Right lobe of liver (tissue), 6 donors: ENCODE measurements around the gene TRIM24. TPM values are rescaled to one million over a fixed set of nuclear protein-coding genes. Genes with fewer than 3 reads are reported as not detected.

ENCODE experiments used
- ATAC-seq, 4 donors: fragments of 200-7000 bp; cut with Tn5 transposase; one replicate each; pipeline ENCODE4 v1.9.1; 2020; ENCODE audit warnings: mild to moderate bottlenecking in 4 of 4, moderate library complexity in 4 of 4
- DNase-seq, 3 donors: peaks; one replicate each; pipeline ENCODE4 v3.0.0-alpha.2; 2020
- H3K27ac ChIP-seq, 3 donors: fragments of 200-600 bp; one replicate each; pipeline ENCODE4 v1.8.0; 2022
- H3K27me3 ChIP-seq, 2 donors: fragments of 200-600 bp; one replicate each; pipeline ENCODE4 v1.8.0; 2022
- H3K36me3 ChIP-seq, 4 donors: fragments of 200-600 bp; sonication (generic) in 1 of 4; one replicate each; pipeline versions ENCODE4 v1.5.1 to v1.8.0; 2017 to 2022; ENCODE audit warnings: control low read depth in 1 of 4
- H3K4me1 ChIP-seq, 4 donors: fragments of 200-600 bp; sonication (generic) in 1 of 4; one replicate each; pipeline versions ENCODE4 v1.5.1 to v1.8.0; 2017 to 2022; ENCODE audit warnings: control low read depth in 1 of 4
- H3K4me3 ChIP-seq, 3 donors: fragments of 200-600 bp; one replicate each; pipeline ENCODE4 v1.8.0; 2022
- H3K9me3 ChIP-seq, 4 donors: fragments of 200-600 bp; sonication (generic) in 1 of 4; one replicate each; pipeline versions ENCODE4 v1.5.1 to v1.8.0; 2017 to 2022; ENCODE audit warnings: control low read depth in 1 of 4
- CTCF ChIP-seq, 4 donors: fragments of 200-600 bp in 3 of 4; fragments of 450-650 bp in 1 of 4; IDR thresholded peaks; one replicate each; pipeline versions ENCODE4 v1.5.1 to v1.8.0; 2016 to 2022; ENCODE audit warnings: antibody characterized with exemption in 4 of 4, mild to moderate bottlenecking in 2 of 4
- POLR2A ChIP-seq: fragments of 450-650 bp; IDR thresholded peaks from one replicate; pipeline ENCODE4 v1.6.1; 2017; ENCODE audit warnings: antibody characterized with exemption, mild to moderate bottlenecking
- WGBS: methylation state at CpG from one replicate; pipeline ENCODE4 v1.1.6; 2018; ENCODE audit warnings: low coverage, low lambda C conversion rate; ENCODE audit not compliant: insufficient coverage; ENCODE audit errors: missing lambda C conversion rate; 5-methylcytosine and 5-hydroxymethylcytosine counted together
- intact Hi-C, 2 donors: fragments of 100-400 bp; cut with DNase I; formaldehyde crosslinking; loops; one replicate each; pipeline versions ENCODE4 v1.11.2 to v1.14.1; 2022
- total RNA-seq, 6 experiments: library from RNA; depleted of rRNA in 2 of 6; stranded (reverse); fragments of >200 nt in 2 of 6; fragmentation: NEBNext Ultra II Directional in 3 of 6; extraction: Animal tissue kit (Norgen Biotek cat#: 25700) in 3 of 6; gene quantifications; one replicate each; pipeline versions ENCODE4 v1.1.0 to v1.2.4, GENCODE V29; 2016 to 2023
- donor health status: DM: no; HTN: yes; CAD: no.
- donor health status: DM: no; HTN: no; CAD: no.
- donor health status: DM: no; HTN: no; CAD: no.
- donor health status: DM: no; HTN: yes; CAD: no.
- donor health status: DM: no; HTN: yes; CAD: no.

TRIM24 gene
- total RNA-seq, 6 experiments from 2014 or later, result 14.5 to 18.9 (median 16.5) TPM

- no peak for DNase-seq
- no peak for TF ChIP-seq CTCF (IDR thresholded peaks at IDR 0.05)
- no peak for TF ChIP-seq POLR2A
- H3K4me3 ChIP-seq, result no peak overlapping the region
- H3K27me3 ChIP-seq, result no peaks in the 10 kb centered on the region
- ATAC-seq, result no peak
- peaks cover 0 to 34% (median 16%) of the 10 kb centered on the region in 4 donors for H3K4me1 ChIP-seq
- H3K9me3 ChIP-seq, result no peaks in the 10 kb centered on the region
- 47% methylated on average over 3 of the region's 3 CpGs for WGBS
- H3K36me3 ChIP-seq, result no peaks in the 10 kb centered on the region
- intact Hi-C loops, result no loop called here
- no peak overlapping the region for H3K27ac ChIP-seq
Observed at GRCh38 chr7:138510003-138510402, 49.9 kb downstream of the TRIM24 start.

GRCh38 chr7:138512092-138512858 is 52.2 kb downstream of the TRIM24 start:
- no peaks in the 10 kb centered on the region for H3K27me3 ChIP-seq
- no peaks in the 10 kb centered on the region for H3K9me3 ChIP-seq
- no peak overlapping the region for H3K4me3 ChIP-seq
- H3K27ac ChIP-seq, result peak overlapping the region in 2 of 3 donors; percentile 63 to 80
- peaks cover 0 to 1% (median under 1%) of the 10 kb centered on the region in 4 donors for H3K36me3 ChIP-seq
- peaks cover 0 to 36% (median 17%) of the 10 kb centered on the region in 4 donors for H3K4me1 ChIP-seq
- no peak for TF ChIP-seq CTCF (IDR thresholded peaks at IDR 0.05)
- TF ChIP-seq POLR2A, result no peak
- DNase-seq (no peak), ATAC-seq (peak; percentile 9 to 47 (median 37))
- WGBS, result no CpG with 5 or more reads among the region's 3 CpGs
- intact Hi-C loops, result no loop called here

GRCh38 chr7:138512885-138513284 is 52.8 kb downstream of the TRIM24 start:
- ATAC-seq (peak; percentile 94 to 96 (median 96)), DNase-seq (peak; percentile 33 to 79 (median 62))
- H3K36me3 ChIP-seq, result peaks cover 0 to 7% (median 4%) of the 10 kb centered on the region in 4 donors
- H3K9me3 ChIP-seq, result no peaks in the 10 kb centered on the region
- no peak overlapping the region for H3K4me3 ChIP-seq
- intact Hi-C loops, result no loop called here
- TF ChIP-seq CTCF (IDR thresholded peaks at IDR 0.05), result no peak
- TF ChIP-seq POLR2A, result no peak
- H3K4me1 ChIP-seq, result peaks cover 0 to 36% (median 17%) of the 10 kb centered on the region in 4 donors
- 40% methylated on average over 1 of the region's 1 CpG for WGBS
- peak overlapping the region in 2 of 3 donors; percentile 63 to 80 for H3K27ac ChIP-seq
- no peaks in the 10 kb centered on the region for H3K27me3 ChIP-seq

- DNase-seq, result no peak
- H3K27me3 ChIP-seq, result no peaks in the 10 kb centered on the region
- WGBS, result 56% methylated on average over 2 of the region's 4 CpGs
- peak; percentile 7 to 13 (median 10) for ATAC-seq
- H3K36me3 ChIP-seq, result peaks cover 0 to 7% (median 4%) of the 10 kb centered on the region in 4 donors
- intact Hi-C loops, result no loop called here
- no peaks in the 10 kb centered on the region for H3K9me3 ChIP-seq
- H3K4me3 ChIP-seq, result no peak overlapping the region
- H3K27ac ChIP-seq, result peak overlapping the region in 2 of 3 donors; percentile 63 to 80
- no peak for TF ChIP-seq CTCF (IDR thresholded peaks at IDR 0.05)
- peaks cover 0 to 36% (median 17%) of the 10 kb centered on the region in 4 donors for H3K4me1 ChIP-seq
Observed at GRCh38 chr7:138513344-138513871, 53.3 kb downstream of the TRIM24 start.
